GM06990 (cell line): ENCODE measurements around the gene RBBP4.
A peak's percentile ranks its signal among the peaks of the same experiment; 100 is the strongest.

Experiments
- DNase-seq: peaks from one replicate; pipeline ENCODE4 v3.0.0-alpha.2; 2011; ENCODE audit not compliant: insufficient read length; ENCODE audit errors: extremely low read depth
- H3K27me3 ChIP-seq: replicated peaks from 2 replicates; pipeline ENCODE4 v1.6.0; 2011; ENCODE audit warnings: low read length; ENCODE audit not compliant: control insufficient read depth, insufficient read depth
- H3K36me3 ChIP-seq: 2 replicates; pipeline ENCODE4 v1.5.1; 2011; ENCODE audit warnings: low read length; ENCODE audit not compliant: control insufficient read depth, insufficient read depth
- H3K4me3 ChIP-seq: replicated peaks from 2 replicates; pipeline ENCODE4 v1.5.1; 2011; ENCODE audit warnings: low read depth, mild to moderate bottlenecking, control low read depth, low read length
- CTCF ChIP-seq: IDR thresholded peaks from 2 replicates; pipeline ENCODE4 v1.5.1; 2011; ENCODE audit warnings: low read length, control low read depth, mild to moderate bottlenecking, inconsistent platforms; ENCODE audit not compliant: insufficient read depth, poor library complexity, severe bottlenecking

RBBP4 gene

DNA sequence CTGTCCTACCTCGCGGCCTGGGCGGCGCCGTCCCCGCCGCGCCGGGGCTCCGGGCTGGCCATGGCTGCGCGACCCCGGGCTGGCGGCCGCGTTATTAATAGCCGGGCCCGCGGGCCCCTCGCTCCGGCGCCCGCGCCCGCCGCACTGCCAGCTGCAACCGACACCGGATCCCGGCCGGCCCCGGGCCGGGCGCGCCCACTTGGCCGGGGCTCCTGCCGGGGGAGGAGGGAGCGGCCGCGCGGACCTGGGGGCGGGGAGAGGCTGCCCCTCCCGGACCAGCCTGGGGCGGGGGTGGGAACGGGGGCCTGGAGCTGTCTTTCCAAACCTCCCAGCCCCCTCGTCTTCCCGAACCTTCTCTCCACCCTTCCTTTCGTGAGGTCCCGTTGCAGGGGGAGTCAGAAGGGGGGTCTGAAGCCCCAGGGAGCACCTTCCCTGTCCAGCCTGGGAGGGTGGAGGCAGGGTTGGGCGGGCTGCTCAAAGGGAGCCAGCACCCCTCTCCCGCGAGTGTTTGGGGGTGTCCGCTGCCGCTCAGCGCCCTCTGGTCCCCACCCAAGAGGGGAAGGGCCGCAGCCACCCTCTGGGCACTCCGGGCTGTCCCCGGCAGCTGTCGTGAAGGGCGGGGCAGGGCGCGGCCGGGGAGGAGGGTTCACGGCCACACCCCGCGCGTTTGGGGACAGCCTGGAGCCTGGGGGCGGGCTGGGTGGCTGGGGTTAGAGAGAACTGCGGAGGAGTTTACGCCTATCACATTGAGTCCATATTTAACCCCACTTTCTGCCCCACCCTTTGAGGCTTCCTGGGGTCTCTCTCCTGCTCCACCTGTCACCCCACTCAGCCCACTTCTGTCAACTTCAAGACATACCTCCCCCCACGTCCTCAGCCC, 51.8 kb downstream of the RBBP4 start, which contains the start of gene SYNC:
Gene SYNC, minus strand, starts transcription at position 172 of the 880 bp plus-strand sequence. Its CDS starts 110 bp downstream, at position 62.
- TF ChIP-seq CTCF: no peak
- Histone ChIP-seq H3K27me3 (peaks cover 1% of the 10 kb centered on the region; the same call in 1 of the 2 replicates), H3K36me3 (no peaks in the 10 kb centered on the region), H3K4me3 (peak within 1 kb of the TSS; percentile 43)
- no peak for DNase-seq

- TF ChIP-seq CTCF: no peak
- no peak overlapping the region for H3K4me3 ChIP-seq
- DNase-seq: no peak
- H3K36me3 ChIP-seq: no peaks in the 10 kb centered on the region
- peaks cover 1% of the 10 kb centered on the region; the same call in 1 of the 2 replicates for H3K27me3 ChIP-seq
These were observed 52.7 kb downstream of the RBBP4 start for GRCh38 chr1:32703479-32704291.

DNA sequence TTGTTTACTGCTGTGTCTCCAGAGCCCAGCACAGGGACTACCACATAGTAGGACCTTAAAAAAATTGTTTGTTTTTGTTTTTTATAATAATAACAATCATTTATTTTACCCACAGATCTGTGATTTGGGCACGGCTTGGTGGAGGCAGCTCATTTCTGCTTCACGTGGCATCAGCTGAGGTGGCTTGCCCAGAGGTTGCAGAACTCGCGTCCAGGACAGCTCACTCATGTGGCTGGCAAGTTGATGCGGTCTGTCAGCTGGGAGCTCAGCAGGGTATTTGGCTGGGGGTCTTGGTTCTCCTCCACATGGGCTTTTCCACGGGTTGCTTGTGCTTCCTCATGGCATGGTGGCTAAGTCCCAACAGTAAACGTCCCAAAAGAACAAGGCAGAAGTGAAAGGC, 54.5 kb downstream of the RBBP4 start:
- Histone ChIP-seq H3K36me3 (no peaks in the 10 kb centered on the region), H3K4me3 (no peak overlapping the region), H3K27me3 (peaks cover 1% of the 10 kb centered on the region; the same call in 1 of the 2 replicates)
- no peak for TF ChIP-seq CTCF
- no peak for DNase-seq

GRCh38 chr1:32706491-32706890, 55.5 kb downstream of the RBBP4 start:
- no peak overlapping the region for H3K4me3 ChIP-seq
- no peak for TF ChIP-seq CTCF
- peaks cover 1% of the 10 kb centered on the region; the same call in 1 of the 2 replicates for H3K27me3 ChIP-seq
- no peaks in the 10 kb centered on the region for H3K36me3 ChIP-seq
- DNase-seq: no peak

- no peak for DNase-seq
- H3K36me3 ChIP-seq: no peaks in the 10 kb centered on the region
- no peak for TF ChIP-seq CTCF
- no peak overlapping the region for H3K4me3 ChIP-seq
- no peaks in the 10 kb centered on the region for H3K27me3 ChIP-seq
These were observed 58.1 kb downstream of the RBBP4 start for GRCh38 chr1:32709075-32709474.
